Ramos (cell line): ENCODE results near the gene JPT2.
"Not testable (repeated sequence)": the region's sequence is repeated elsewhere in the genome, so short reads cannot be mapped to it uniquely, and the experiment has no call there.

Experiments
- in situ Hi-C: fragments of 300-500 bp; cut with MboI; formaldehyde crosslinking; loops from one replicate; pipeline ENCODE4 v1.14.3; 2022; ENCODE audit warnings: low sequenced_read_pairs; ENCODE audit not compliant: unreplicated experiment

Gene JPT2

GRCh38 chr16:1727651-1728624 is 49.9 kb downstream of the JPT2 start:
- in situ Hi-C loops = no loop called here

DNA sequence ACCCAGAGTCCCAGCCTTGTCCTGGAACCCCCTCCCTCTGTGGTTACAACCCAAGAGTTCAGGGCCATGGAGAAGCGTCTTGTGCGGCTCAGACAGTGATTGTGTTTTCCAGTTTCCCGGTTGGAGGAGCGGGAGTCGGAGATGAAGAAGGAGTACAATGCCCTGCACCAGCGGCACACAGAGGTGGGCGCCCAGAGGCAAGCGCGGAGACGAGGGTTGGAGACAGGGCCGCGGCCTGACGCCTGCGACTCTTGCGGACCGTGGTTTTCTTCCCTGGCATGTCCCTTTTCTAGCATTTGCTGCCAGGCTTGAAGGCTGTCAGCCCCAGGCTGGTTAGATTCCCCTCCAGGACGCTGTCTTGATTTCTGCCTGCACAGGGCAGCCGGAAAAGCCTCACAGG is 50.9 kb downstream of the JPT2 start:
- in situ Hi-C loops = no loop called here

DNA sequence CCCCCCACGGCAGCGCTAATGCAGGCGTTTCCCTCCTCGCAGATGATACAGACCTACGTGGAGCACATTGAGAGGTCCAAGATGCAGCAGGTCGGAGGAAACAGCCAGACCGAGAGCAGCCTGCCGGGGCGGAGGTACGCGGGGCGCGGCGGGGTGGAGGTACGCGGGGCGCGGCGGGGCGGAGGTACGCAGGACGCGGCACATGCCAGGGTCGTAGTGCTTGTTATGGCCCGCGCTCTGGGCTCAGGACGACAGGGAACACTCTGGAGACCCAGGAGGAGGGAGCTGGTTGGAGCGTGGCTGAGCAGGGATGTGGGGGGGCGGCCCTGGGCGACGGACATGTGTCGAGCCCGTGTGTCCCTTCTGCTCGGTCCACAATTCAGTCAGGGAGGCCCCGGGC is 51.4 kb downstream of the JPT2 start:
- in situ Hi-C loops = no loop called here

DNA sequence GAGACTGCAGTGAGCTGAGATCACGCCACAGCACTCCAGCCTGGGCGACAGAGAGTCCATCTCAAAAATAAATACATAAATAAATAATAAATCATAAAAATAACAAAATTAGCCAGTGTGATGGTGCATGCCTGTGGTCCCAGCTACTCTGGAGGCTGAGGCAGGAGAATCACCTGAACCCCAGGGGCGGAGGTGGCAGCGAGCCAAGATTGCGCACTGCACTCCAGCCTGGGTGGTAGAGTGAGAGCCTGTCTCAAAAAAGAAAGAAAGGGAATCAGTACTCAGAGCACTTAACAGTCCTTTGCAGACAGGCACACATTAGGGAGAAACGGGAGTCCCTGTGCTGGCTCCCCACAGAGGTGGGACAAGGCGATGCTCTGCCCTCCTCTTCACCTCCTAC is 53.0 kb downstream of the JPT2 start:
- in situ Hi-C loops = no loop called here

- in situ Hi-C loops = no loop called here
Observed at GRCh38 chr16:1731603-1732002, 53.5 kb downstream of the JPT2 start.

DNA sequence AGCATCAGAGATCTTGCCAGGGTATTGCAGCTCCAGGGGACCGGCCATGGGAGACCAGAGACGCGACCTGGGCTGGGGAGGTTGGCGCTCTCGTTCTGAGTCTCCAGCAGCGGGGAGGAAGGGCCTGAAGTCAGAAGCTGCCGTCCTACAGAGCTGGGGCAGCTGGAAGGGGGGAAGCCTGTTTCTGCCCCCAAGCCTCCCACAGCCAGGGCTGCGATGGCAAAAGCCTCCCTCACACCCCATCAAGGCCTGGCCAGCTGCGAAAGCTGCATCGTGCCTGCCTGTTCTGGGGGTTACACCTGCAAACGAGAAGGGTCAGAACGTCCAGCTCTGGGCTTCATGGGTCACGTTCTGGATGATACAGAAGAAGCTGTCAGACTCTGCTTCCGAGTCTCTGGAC is 54.0 kb downstream of the JPT2 start:
- in situ Hi-C loops = no loop called here

DNA sequence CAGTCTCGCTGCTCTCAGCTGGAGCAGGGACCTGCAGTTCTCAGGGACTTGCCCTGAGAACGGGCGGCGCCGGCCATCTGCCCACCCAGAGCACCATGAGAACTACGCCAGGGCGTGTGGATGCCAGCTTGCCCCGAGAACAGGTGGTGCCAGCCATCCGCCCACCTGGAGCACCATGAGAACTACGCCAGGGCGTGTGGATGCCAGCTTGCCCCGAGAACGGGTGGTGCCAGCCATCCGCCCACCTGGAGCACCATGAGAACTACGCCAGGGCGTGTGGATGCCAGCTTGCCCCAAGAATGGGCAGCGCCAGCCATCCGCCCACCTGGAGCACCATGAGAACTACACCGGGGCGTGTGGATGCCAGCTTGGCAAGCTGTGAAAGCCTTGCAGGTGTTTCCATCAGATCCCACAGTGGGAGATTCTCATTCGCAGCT is 54.5 kb downstream of the JPT2 start:
- in situ Hi-C loops = not testable (repeated sequence)

DNA sequence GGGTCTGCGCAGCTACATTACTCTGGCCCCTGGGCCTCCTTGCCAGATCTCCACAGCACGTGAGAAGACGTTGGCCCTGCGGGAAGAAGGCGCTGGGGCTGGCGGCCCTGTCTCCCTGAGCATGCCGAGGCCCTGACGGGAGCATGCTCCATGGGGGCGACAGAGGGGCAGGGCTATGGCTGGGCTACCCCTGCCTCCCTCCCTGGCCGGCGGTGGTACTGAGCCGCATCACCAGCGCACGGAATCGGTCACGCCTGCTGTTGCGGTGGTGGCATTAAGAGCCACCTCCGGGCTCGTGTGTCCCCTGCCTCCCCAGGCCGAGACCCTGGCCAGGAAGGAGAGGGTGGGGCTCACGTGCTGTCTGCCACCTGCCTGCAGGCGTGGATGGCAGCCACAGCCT is 56.0 kb downstream of the JPT2 start:
- in situ Hi-C loops = no loop called here

DNA sequence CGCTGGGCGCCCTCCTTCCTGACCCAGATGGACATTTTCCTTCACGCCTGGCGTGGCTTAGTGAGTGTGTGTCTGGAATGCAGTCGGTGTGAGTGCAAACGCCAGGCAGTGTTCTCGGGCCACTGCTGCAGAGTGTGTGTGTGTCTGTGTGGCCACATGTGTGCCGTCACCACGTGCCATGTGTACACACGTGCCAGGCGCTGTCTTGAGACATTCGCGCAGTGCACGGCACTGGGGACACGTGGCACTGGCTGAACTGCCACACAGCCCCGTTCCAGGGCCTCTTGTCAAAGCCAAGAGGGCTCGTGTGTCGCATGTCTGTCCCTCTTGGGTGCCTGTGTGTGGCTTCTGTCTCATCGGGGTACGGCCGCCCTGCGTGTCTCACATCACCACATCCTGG is 56.7 kb downstream of the JPT2 start:
- in situ Hi-C loops = no loop called here

GRCh38 chr16:1740234-1740633 is 62.2 kb downstream of the JPT2 start:
- in situ Hi-C loops = no loop called here

DNA sequence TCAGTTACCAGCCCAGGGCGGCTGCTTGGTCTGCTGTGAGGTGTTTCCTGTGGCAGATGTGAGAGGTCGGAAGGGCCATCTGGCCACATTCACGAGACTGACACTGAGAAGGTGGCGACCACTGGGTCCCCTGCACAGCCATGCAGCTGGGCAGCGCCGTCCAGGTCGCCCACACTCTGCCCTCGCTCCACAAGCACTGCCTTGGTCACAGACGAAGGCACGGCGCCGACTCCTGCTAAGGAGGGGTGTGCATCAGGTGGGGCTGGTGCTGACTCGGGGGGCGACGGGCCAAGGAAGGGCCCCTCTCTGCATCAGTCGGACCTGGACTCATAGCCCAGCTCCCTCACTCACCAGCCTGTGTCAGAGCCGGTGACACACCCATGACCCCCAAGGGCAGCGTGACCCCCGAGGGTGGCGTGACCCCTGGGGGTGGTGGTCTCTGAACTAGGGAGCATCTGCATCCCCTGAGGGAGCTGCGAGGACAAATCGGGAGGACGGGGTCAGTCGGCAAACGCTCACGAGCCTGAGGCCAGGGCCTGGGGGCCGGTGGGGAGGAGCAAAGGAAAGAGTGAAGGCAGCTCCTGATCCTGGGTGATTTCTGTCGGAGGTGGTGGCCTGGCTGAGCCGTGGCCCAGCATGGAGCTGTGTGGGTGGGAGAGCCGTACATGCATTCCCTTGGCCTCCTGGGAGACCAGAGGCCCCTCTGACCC is 62.9 kb downstream of the JPT2 start:
- in situ Hi-C loops = no loop called here

- in situ Hi-C loops = no loop called here
Observed at GRCh38 chr16:1741553-1742165, 63.6 kb downstream of the JPT2 start.

DNA sequence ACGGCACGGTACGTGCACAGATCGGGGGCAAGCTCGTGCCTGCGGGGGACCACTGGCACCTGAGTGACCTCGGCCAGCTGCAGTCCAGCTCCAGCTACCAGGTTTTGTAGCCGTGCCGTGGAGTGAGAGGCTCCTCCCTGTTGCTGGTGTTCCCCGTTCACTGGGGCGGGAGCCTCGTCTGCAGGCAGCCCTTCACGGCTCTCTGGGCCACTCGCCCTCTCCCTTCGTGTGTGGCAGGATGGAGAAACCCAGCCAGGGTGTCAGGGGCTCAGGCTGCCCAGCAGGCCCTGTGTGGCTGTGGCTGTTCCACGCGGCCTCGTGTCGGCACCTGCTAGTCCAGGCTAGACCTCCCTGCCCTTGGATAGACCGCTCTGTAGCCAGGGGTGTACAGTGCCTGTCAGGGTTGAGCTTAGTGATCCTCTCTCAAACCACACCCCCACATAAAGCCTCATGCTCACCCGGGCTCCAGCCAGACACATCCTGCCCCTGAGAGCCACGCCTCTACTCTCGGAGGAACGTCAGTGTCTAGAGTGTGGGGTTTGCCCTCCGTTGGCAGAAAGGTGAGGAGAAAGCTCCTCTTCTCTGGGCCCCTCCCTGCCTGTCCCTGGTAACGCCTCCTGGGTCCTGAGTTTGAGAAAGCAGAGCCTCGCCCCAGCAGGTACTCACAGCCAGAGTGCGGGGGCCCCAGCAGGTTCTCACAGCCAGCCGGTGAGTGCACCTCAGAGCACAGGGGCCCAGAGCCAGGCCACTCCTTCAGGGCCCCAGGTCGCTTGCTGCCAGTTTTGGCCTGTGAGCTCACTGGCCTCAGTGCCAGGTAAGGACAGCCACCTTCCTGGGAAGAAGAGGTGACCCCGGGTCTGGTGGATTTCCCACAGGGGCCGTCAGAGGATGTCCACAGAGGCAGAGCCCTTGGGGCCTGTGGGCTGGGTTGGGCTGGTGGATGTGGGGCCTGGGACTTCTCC is 65.6 kb downstream of the JPT2 start:
- in situ Hi-C loops = no loop called here

DNA sequence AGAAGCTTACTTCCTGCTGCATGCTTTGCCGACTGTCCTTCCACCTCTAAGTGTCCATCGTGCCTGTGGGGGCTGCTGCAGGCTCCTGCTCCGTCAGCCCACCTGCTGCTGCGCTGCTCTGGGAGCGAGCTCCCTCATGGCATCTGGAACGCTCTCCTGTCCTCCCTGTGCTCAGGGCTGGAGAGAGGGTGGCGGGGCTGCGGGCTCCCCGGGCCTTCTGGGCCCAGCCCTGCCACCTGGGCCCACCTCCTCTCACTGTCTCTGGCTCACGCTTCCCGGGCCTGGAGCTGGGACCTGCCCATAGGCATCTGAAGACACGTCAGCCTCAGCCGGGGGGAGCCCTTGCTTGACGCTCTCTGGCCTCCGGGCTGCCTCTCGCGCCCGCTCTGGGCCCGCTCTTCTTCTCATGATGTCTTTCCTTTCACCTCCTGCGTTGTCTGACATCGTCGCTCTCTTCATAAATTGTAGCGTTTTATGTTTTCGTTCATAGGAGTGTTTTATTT is 66.3 kb downstream of the JPT2 start:
- in situ Hi-C loops = no loop called here

- in situ Hi-C loops = no loop called here
Observed at GRCh38 chr16:1745181-1745899, 67.3 kb downstream of the JPT2 start.

- in situ Hi-C loops = no loop called here
Observed at GRCh38 chr16:1745900-1746692, 68.0 kb downstream of the JPT2 start.

DNA sequence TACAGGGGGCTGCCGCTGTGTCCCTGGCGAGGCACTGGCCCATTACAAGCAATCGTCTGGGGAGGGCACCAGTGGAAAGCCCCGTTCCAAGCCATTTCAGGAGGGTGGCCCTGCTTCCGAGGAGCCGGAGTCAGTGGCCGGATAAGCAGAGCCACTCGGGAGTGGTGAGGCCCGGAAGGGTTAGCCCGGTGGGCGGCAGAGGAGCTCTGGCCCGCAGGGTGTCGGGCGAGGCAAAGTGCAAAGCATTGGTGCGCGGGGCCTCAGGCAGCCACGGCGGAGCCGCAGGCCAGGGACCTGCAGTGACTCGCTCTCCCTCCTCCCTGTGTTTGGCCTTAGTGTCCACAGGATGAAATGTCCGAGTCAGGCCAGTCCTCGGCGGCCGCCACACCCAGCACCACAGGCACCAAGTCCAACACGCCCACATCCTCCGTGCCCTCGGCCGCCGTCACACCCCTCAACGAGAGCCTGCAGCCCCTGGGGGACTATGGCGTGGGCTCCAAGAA is 68.7 kb downstream of the JPT2 start:
- in situ Hi-C loops = no loop called here

DNA sequence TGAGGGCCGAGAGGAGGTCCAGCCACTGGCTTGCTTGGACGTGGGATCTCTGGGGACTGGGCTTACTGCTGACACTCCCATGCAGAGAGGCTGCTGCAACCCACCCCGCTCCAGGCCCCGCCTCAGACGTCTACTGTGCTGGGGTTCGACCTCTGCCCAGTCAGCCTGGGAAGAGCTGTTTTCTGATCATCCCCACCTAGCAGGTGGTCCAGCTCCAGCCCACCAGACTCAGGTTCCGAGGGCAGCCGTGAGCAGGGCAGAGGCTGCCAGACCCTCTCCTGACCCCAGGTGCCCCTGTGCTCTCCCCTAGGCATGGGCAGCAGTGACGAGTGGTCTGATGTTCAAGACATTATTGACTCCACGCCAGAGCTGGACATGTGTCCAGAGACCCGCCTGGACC is 69.9 kb downstream of the JPT2 start:
- in situ Hi-C loops = no loop called here
